HEK293 (cell line): ENCODE data around the gene TLCD3A.
A peak's percentile ranks its signal among the peaks of the same experiment; 100 is the strongest.

Experiments used
- MEIS1 ChIP-seq: sonication (generic); formaldehyde crosslinking; IDR thresholded peaks from 2 replicates; pipeline ENCODE4 v1.8.1; 2022; ENCODE audit warnings: missing genetic modification reagents, mild to moderate bottlenecking, borderline replicate concordance
- PRDM6 ChIP-seq: fragments of 450-650 bp; formaldehyde crosslinking; IDR thresholded peaks from 2 replicates; pipeline ENCODE4 v1.5.1; 2017; ENCODE audit warnings: missing biosample characterization, missing genetic modification characterization
- ZBTB10 ChIP-seq: fragments of 450-650 bp; formaldehyde crosslinking; IDR thresholded peaks from 2 replicates; pipeline ENCODE4 v1.5.1; 2016; ENCODE audit warnings: missing biosample characterization, missing genetic modification characterization
- ZBTB20 ChIP-seq: fragments of 450-650 bp; formaldehyde crosslinking; IDR thresholded peaks from 2 replicates; pipeline ENCODE4 v1.5.1; 2016; ENCODE audit warnings: missing biosample characterization, missing genetic modification characterization
- ZFHX2 ChIP-seq: fragments of 450-650 bp; formaldehyde crosslinking; conservative IDR thresholded peaks from 2 replicates; pipeline ENCODE4 v1.5.1; 2016; ENCODE audit warnings: missing biosample characterization, missing genetic modification characterization
- ZIC2 ChIP-seq: fragments of 450-650 bp; formaldehyde crosslinking; IDR thresholded peaks from 2 replicates; pipeline ENCODE4 v1.5.1; 2016; ENCODE audit warnings: missing biosample characterization, missing genetic modification characterization
- ZNF121 ChIP-seq: fragments of 450-650 bp; formaldehyde crosslinking; IDR thresholded peaks from 2 replicates; pipeline ENCODE4 v1.5.1; 2016; ENCODE audit warnings: missing biosample characterization, missing genetic modification characterization
- ZNF132 ChIP-seq: fragments of 450-650 bp; formaldehyde crosslinking; IDR thresholded peaks from 2 replicates; pipeline ENCODE4 v1.5.1; 2017; ENCODE audit warnings: missing biosample characterization, missing genetic modification characterization, borderline replicate concordance
- ZNF19 ChIP-seq: fragments of 450-650 bp; formaldehyde crosslinking; IDR thresholded peaks from 2 replicates; pipeline ENCODE4; 2016; ENCODE audit warnings: missing biosample characterization, missing genetic modification characterization, low read depth
- ZNF248 ChIP-seq: fragments of 450-650 bp; formaldehyde crosslinking; IDR thresholded peaks from 2 replicates; pipeline ENCODE4 v1.5.1; 2017; ENCODE audit warnings: missing biosample characterization, missing genetic modification characterization
- ZNF354C ChIP-seq: fragments of 450-650 bp; formaldehyde crosslinking; IDR thresholded peaks from 2 replicates; pipeline ENCODE4 v1.5.1; 2016; ENCODE audit warnings: missing biosample characterization, missing genetic modification characterization, low read depth, borderline replicate concordance
- ZNF394 ChIP-seq: fragments of 450-650 bp; formaldehyde crosslinking; IDR thresholded peaks from 2 replicates; pipeline ENCODE4 v1.5.1; 2016; ENCODE audit warnings: missing biosample characterization, missing genetic modification characterization, mild to moderate bottlenecking, moderate library complexity, borderline replicate concordance
- ZNF501 ChIP-seq: fragments of 450-650 bp; formaldehyde crosslinking; IDR thresholded peaks from 2 replicates; pipeline ENCODE4 v1.5.1; 2016; ENCODE audit warnings: missing biosample characterization, missing genetic modification characterization
- ZNF561 ChIP-seq: fragments of 450-650 bp; IDR thresholded peaks from 2 replicates; pipeline ENCODE4 v1.5.1; 2018; ENCODE audit warnings: missing biosample characterization, missing genetic modification characterization, borderline replicate concordance
- ZNF621 ChIP-seq: fragments of 450-650 bp; formaldehyde crosslinking; IDR thresholded peaks from 2 replicates; pipeline ENCODE4 v1.5.1; 2017; ENCODE audit warnings: missing biosample characterization, missing genetic modification characterization
- ZNF670 ChIP-seq: fragments of 450-650 bp; formaldehyde crosslinking; IDR thresholded peaks from 2 replicates; pipeline ENCODE4 v1.5.1; 2016; ENCODE audit warnings: missing biosample characterization, missing genetic modification characterization, low read depth
- ZNF843 ChIP-seq: fragments of 450-650 bp; formaldehyde crosslinking; IDR thresholded peaks from 2 replicates; pipeline ENCODE4 v1.5.1; 2016; ENCODE audit warnings: missing biosample characterization, missing genetic modification characterization
- ZSCAN23 ChIP-seq: fragments of 450-650 bp; formaldehyde crosslinking; IDR thresholded peaks from 2 replicates; pipeline ENCODE4 v1.5.1; 2016; ENCODE audit warnings: missing biosample characterization, missing genetic modification characterization
- TF ChIP-seq, protein P1 (sequence below): fragments of 450-650 bp; formaldehyde crosslinking; IDR thresholded peaks from 2 replicates; pipeline ENCODE4 v1.5.1; 2016; ENCODE audit warnings: missing biosample characterization, missing genetic modification characterization
- TF ChIP-seq, protein P2 (sequence below): fragments of 450-650 bp; formaldehyde crosslinking; IDR thresholded peaks from 2 replicates; pipeline ENCODE4 v1.5.1; 2017; ENCODE audit warnings: missing biosample characterization, mild to moderate bottlenecking, missing genetic modification characterization, moderate library complexity
- TF ChIP-seq, protein P3 (sequence below): fragments of 450-650 bp; formaldehyde crosslinking; IDR thresholded peaks from 2 replicates; pipeline ENCODE4 v1.5.1; 2016; ENCODE audit warnings: missing biosample characterization, missing genetic modification characterization
- TF ChIP-seq, protein P4 (sequence below): fragments of 450-650 bp; formaldehyde crosslinking; conservative IDR thresholded peaks from 2 replicates; pipeline ENCODE4 v1.5.1; 2016; ENCODE audit warnings: low read depth, missing biosample characterization, missing genetic modification characterization

Gene TLCD3A

DNA sequence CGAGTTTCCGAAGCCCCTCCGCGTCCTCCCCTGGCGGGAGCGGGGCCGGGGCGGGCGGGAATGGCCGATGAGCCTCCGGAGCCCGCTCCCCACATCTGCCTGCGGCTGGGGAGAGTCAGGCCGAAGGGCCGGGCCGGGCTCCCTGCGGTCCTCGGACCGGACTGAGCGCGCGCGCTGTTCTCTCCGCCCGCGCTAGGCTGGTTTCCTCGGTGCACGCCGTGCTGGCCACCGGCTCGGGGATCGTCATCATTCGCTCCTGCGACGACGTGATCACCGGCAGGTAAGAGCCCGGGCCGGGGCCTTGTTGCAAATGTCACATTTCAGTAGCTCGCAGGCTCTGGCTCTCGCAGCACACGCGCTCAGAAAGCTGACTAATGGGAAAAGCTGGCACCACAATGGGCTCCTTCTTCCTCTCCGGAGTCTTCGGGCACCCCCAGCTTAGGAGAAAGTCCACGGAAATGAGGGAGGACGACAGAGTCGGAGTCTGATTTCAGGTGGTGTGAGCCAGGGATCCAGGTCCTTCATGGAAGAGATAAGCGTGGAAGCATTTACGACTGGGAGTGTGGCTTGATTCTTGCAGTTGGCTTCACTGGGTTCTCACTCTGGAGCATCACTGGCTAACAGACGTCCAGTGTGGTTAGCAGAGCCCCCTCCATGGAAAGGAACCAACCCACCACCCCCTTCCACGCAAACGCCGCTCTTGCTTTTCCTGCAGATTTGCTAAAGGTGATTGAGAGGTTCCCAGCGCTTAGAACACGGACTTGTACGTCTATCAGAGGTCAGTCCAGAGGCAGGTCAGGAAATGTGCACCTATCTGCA is 715 bp downstream of the TLCD3A start (continued):
- TF ChIP-seq PRDM6 (no peak), ZNF248 (no peak), MEIS1 (CRISPR knock-in tag) (no peak), ZNF121 (no peak), ZIC2 (no peak), ZNF354C (tag by site-specific recombination) (no peak), ZNF670 (no peak), ZNF394 (tag by site-specific recombination) (no peak), ZNF843 (no peak), ZSCAN23 (tag by site-specific recombination) (no peak), ZNF621 (tag by site-specific recombination) (no peak), ZBTB10 (no peak), ZBTB20 (tag by site-specific recombination) (peak; percentile 78; the same call in 1 of the 2 replicates), ZNF132 (tag by site-specific recombination) (no peak), ZNF561 (tag by site-specific recombination) (0 out of 2 replicates have a peak, but pooled peaks have one; percentile 7), ZFHX2 (tag by site-specific recombination) (no peak), ZNF501 (tag by site-specific recombination) (0 out of 2 replicates have a peak, but pooled peaks have one; percentile 35), ZNF19 (no peak)
- TF ChIP-seq, protein P1, sequence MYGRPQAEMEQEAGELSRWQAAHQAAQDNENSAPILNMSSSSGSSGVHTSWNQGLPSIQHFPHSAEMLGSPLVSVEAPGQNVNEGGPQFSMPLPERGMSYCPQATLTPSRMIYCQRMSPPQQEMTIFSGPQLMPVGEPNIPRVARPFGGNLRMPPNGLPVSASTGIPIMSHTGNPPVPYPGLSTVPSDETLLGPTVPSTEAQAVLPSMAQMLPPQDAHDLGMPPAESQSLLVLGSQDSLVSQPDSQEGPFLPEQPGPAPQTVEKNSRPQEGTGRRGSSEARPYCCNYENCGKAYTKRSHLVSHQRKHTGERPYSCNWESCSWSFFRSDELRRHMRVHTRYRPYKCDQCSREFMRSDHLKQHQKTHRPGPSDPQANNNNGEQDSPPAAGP, result no peak
- TF ChIP-seq, protein P2, sequence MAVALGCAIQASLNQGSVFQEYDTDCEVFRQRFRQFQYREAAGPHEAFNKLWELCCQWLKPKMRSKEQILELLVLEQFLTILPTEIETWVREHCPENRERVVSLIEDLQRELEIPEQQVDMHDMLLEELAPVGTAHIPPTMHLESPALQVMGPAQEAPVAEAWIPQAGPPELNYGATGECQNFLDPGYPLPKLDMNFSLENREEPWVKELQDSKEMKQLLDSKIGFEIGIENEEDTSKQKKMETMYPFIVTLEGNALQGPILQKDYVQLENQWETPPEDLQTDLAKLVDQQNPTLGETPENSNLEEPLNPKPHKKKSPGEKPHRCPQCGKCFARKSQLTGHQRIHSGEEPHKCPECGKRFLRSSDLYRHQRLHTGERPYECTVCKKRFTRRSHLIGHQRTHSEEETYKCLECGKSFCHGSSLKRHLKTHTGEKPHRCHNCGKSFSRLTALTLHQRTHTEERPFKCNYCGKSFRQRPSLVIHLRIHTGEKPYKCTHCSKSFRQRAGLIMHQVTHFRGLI, result no peak
- TF ChIP-seq, protein P3, sequence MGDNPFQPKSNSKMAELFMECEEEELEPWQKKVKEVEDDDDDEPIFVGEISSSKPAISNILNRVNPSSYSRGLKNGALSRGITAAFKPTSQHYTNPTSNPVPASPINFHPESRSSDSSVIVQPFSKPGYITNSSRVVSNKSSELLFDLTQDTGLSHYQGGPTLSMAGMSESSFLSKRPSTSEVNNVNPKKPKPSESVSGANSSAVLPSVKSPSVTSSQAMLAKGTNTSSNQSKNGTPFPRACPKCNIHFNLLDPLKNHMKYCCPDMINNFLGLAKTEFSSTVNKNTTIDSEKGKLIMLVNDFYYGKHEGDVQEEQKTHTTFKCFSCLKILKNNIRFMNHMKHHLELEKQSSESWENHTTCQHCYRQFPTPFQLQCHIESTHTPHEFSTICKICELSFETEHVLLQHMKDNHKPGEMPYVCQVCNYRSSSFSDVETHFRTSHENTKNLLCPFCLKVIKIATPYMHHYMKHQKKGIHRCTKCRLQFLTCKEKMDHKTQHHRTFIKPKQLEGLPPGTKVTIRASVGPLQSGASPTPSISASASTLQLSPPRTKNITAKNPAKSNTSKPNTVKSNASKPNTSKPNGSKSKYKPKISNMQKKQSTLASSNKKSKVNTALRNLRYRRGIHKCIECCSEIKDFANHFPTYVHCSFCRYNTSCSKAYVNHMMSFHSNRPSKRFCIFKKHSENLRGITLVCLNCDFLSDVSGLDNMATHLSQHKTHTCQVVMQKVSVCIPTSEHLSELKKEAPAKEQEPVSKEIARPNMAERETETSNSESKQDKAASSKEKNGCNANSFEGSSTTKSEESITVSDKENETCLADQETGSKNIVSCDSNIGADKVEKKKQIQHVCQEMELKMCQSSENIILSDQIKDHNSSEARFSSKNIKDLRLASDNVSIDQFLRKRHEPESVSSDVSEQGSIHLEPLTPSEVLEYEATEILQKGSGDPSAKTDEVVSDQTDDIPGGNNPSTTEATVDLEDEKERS (tag by site-specific recombination), result no peak
- TF ChIP-seq, protein P4, sequence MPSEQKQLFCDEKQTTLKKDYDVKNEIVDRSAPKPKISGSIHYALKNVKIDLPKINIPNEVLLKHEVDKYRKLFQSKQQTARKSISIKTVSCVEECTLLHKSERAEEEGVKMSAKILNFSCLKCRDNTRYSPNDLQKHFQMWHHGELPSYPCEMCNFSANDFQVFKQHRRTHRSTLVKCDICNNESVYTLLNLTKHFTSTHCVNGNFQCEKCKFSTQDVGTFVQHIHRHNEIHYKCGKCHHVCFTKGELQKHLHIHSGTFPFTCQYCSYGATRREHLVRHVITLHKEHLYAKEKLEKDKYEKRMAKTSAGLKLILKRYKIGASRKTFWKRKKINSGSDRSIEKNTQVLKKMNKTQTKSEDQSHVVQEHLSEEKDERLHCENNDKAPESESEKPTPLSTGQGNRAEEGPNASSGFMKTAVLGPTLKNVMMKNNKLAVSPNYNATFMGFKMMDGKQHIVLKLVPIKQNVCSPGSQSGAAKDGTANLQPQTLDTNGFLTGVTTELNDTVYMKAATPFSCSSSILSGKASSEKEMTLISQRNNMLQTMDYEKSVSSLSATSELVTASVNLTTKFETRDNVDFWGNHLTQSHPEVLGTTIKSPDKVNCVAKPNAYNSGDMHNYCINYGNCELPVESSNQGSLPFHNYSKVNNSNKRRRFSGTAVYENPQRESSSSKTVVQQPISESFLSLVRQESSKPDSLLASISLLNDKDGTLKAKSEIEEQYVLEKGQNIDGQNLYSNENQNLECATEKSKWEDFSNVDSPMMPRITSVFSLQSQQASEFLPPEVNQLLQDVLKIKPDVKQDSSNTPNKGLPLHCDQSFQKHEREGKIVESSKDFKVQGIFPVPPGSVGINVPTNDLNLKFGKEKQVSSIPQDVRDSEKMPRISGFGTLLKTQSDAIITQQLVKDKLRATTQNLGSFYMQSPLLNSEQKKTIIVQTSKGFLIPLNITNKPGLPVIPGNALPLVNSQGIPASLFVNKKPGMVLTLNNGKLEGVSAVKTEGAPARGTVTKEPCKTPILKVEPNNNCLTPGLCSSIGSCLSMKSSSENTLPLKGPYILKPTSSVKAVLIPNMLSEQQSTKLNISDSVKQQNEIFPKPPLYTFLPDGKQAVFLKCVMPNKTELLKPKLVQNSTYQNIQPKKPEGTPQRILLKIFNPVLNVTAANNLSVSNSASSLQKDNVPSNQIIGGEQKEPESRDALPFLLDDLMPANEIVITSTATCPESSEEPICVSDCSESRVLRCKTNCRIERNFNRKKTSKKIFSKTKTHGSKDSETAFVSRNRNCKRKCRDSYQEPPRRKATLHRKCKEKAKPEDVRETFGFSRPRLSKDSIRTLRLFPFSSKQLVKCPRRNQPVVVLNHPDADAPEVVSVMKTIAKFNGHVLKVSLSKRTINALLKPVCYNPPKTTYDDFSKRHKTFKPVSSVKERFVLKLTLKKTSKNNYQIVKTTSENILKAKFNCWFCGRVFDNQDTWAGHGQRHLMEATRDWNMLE (tag by site-specific recombination), result no peak
